ENCODE data around the gene VPS36.

VPS36 gene

DNA sequence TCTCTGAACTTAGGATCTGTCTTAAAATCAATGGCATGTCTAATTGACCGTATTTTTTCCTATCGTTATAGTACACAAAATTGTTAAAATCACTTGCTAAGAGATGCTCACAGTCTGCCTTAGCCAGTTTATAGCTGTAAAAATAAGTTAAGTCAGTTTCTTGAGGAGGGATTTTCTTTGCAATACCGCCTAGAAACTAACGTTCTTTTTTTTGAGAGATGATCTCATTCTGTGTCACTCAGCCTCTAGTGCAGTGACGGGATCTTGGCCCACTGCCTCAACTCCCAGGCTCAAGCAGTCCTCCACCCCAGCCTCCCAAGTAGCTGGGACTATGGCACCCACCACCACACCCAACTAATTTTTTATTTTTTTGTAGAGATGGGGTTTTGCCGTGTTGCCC is 9.2 kb upstream of the VPS36 start:
- Histone ChIP-seq H3K79me2 (ENCODE audit: control insufficient read depth, insufficient read depth, low read length, unreplicated experiment) (peaks cover 80% of the 10 kb centered on the region), H3K27me3 (ENCODE audit: insufficient read depth, low read length) (no peaks in the 10 kb centered on the region), H2AFZ (ENCODE audit: low read length, unreplicated experiment) (no peak overlapping the region), H3K4me3 (ENCODE audit: low read depth, low read length) (peak overlapping the region; percentile 22; the same call in 1 of the 2 replicates), H3K27ac (ENCODE audit: low read depth, low read length) (peak overlapping the region; percentile 52; the same call in 1 of the 2 replicates), H3K4me1 (ENCODE audit: control insufficient read depth, insufficient read depth, low read length, unreplicated experiment) (peaks cover 38% of the 10 kb centered on the region), H3K36me3 (ENCODE audit: insufficient read depth, low read length) (peaks cover 26% of the 10 kb centered on the region)

DNA sequence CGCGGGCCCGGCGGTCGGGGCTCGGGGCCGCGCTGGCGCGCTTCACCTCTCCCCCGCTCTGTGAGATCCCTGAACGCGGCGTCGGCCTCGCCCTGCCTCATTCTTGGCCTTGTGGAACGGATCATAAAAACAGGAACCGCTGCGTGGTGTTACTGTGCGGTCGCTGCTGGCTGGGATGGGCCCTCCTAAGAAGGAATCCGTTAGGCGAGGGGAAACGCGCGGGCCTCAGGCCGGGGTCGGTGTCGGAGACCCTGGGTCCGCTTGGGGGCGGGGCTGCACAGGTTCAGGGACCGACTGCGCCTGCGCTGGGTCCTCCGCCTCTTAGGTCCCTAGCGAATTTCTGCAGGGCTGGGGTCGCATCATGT is 5.2 kb upstream of the VPS36 start:
- Histone ChIP-seq H3K79me2 (ENCODE audit: control insufficient read depth, insufficient read depth, low read length, unreplicated experiment) (peaks cover 47% of the 10 kb centered on the region), H3K4me1 (ENCODE audit: control insufficient read depth, insufficient read depth, low read length, unreplicated experiment) (peaks cover 36% of the 10 kb centered on the region)

DNA sequence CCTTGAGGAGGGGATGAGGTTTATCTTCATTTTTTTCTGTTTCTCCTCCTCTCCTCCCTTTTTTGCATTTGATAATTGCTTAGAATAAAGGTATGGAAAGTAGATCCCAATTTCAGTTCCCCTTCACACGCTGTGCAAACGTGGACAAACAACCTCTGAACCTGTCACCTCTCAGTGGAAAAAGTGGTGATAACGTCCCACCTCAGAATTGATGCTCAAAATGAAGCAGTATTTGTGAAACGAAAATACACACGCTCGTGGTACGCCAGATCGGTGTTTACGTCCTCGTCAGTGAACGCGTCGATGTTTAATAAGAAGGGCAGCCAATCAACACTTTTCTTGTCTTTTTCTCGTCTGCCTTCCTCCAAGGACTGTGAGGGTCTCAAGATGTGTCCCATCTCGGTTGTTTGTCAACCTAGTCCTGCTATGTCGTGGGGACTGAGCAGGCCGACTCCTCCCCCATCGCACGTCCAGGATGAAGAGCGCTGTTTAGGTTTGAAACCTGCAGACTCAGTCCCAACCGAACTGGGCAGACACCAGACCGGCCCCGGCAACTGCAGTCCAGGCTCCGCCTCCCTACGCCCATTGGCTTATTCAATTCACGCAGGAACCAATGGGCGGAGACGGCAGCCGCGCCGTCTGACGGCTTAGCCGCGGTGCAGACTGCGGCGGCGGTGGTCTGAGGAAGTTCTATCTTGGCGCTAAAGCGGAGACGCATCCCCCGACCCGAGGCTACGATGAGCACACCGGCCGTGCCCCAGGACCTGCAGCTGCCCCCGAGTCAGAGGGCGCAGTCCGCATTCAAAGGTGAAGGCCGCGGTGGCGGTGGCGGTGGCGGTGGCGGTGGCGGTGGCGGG is 4.6 kb upstream of the VPS36 start, which contains the start of gene CKAP2:
Gene CKAP2 (plus strand): TSS at position 659 of the 857 bp plus-strand sequence. CDS start 79 bp downstream, at position 738.
- H2AFZ ChIP-seq (ENCODE audit: low read length, unreplicated experiment), result peak within 1 kb of the TSS; percentile 95
- H3K4me1 ChIP-seq (ENCODE audit: control insufficient read depth, insufficient read depth, low read length, unreplicated experiment), result peaks cover 35% of the 10 kb centered on the region
- H3K36me3 ChIP-seq (ENCODE audit: insufficient read depth, low read length), result peaks cover 2% of the 10 kb centered on the region; the same call in 1 of the 2 replicates
- H3K4me3 ChIP-seq (ENCODE audit: low read depth, low read length), result peak within 1 kb of the TSS; percentile 89
- no peaks in the 10 kb centered on the region for H3K27me3 ChIP-seq (ENCODE audit: insufficient read depth, low read length)
- peaks cover 41% of the 10 kb centered on the region for H3K79me2 ChIP-seq (ENCODE audit: control insufficient read depth, insufficient read depth, low read length, unreplicated experiment)
- H3K27ac ChIP-seq (ENCODE audit: low read depth, low read length), result peak within 1 kb of the TSS; percentile 56

More for the DNA sequence above, 5.2 kb upstream of the VPS36 start:
- Histone ChIP-seq H3K4me3 (ENCODE audit: low read depth, low read length) (peak overlapping the region; percentile 89), H3K27ac (ENCODE audit: low read depth, low read length) (peak overlapping the region; percentile 56), H3K27me3 (ENCODE audit: insufficient read depth, low read length) (no peaks in the 10 kb centered on the region), H3K36me3 (ENCODE audit: insufficient read depth, low read length) (peaks cover 3% of the 10 kb centered on the region; the same call in 1 of the 2 replicates), H2AFZ (ENCODE audit: low read length, unreplicated experiment) (peak overlapping the region; percentile 68)

DNA sequence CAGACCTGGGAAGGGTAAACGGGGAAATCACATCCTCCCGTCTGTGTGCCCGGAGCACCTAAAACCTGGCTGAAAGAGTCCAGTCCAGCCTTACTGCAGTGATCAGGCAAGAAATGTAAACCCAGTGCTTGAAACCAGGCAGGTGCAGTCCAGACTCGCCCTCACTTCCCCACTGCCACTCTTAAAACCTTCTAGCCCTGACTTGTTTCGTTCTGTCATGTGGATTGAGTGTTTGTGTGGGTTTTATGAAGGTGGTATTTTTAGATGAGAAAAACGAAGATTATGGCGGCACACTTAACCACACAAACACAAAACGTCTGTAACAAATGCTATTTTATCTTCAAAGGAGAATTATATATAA is 4.0 kb upstream of the VPS36 start:
- Histone ChIP-seq H3K4me1 (ENCODE audit: control insufficient read depth, insufficient read depth, low read length, unreplicated experiment) (peaks cover 30% of the 10 kb centered on the region), H3K36me3 (ENCODE audit: insufficient read depth, low read length) (no peaks in the 10 kb centered on the region; the same call in 1 of the 2 replicates), H3K79me2 (ENCODE audit: control insufficient read depth, insufficient read depth, low read length, unreplicated experiment) (peaks cover 41% of the 10 kb centered on the region), H3K27ac (ENCODE audit: low read depth, low read length) (no peak overlapping the region), H3K4me3 (ENCODE audit: low read depth, low read length) (peak overlapping the region; percentile 89), H3K27me3 (ENCODE audit: insufficient read depth, low read length) (no peaks in the 10 kb centered on the region), H2AFZ (ENCODE audit: low read length, unreplicated experiment) (peak overlapping the region; percentile 95)

DNA sequence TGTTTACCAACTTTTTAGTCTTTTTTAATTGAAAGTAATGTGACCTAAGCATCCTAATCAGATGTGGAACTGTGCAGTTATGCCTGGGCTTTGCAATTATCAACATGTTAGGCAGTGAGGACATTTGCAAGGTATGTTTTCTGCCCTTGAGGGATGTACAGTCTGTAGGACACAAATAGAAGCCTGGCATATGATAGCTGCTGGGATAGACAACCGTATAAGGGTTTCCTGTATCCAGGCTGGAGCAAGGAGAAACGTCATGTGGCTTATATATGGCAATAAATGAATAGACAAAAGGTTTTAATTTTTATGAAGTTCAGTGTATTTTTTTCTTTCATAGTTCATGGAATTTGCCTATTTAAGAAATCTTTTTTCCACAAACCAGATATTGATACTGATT is 2.0 kb upstream of the VPS36 start:
- H2AFZ ChIP-seq (ENCODE audit: low read length, unreplicated experiment), result no peak overlapping the region
- H3K27me3 ChIP-seq (ENCODE audit: insufficient read depth, low read length), result no peaks in the 10 kb centered on the region
- peaks cover 35% of the 10 kb centered on the region for H3K4me1 ChIP-seq (ENCODE audit: control insufficient read depth, insufficient read depth, low read length, unreplicated experiment)
- H3K79me2 ChIP-seq (ENCODE audit: control insufficient read depth, insufficient read depth, low read length, unreplicated experiment), result peaks cover 47% of the 10 kb centered on the region
- no peak overlapping the region for H3K4me3 ChIP-seq (ENCODE audit: low read depth, low read length)
- no peaks in the 10 kb centered on the region; the same call in 1 of the 2 replicates for H3K36me3 ChIP-seq (ENCODE audit: insufficient read depth, low read length)
- H3K27ac ChIP-seq (ENCODE audit: low read depth, low read length), result no peak overlapping the region

DNA sequence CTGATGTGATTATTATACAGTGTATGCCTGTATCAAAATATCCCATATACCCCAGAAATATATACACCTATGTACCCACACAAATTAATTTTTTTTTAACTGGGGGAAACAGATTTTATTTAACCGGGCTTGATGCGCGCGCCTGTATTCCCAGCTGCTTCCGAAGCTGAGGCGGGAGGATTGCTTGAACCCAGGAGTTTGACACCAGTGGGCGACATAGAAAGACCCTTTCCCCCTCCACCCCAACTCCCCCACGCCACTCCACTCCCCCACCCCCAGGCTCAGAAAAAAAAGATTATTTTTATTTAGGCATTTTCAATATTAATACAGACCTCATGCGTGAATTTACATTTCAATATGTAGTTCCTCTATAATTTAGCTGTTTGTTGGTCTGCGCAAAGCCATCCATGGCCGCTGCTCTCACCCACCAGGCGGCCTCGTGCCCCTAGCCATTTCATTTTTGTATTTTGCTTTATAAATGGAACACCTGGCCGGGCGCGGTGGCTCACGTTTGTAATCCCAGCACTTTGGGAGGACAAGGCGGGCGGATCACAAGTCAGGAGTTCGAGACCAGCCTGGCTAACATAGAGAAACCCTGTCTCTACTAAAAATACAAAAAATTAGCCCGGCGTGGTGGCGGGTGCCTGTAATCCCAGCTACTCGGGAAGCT is 836 bp upstream of the VPS36 start:
- H3K27ac ChIP-seq (ENCODE audit: low read depth, low read length), result no peak overlapping the region
- H3K4me1 ChIP-seq (ENCODE audit: control insufficient read depth, insufficient read depth, low read length, unreplicated experiment), result peaks cover 26% of the 10 kb centered on the region
- peak overlapping the region; percentile 43 for H3K4me3 ChIP-seq (ENCODE audit: low read depth, low read length)
- no peaks in the 10 kb centered on the region for H3K27me3 ChIP-seq (ENCODE audit: insufficient read depth, low read length)
- peaks cover 2% of the 10 kb centered on the region; the same call in 1 of the 2 replicates for H3K36me3 ChIP-seq (ENCODE audit: insufficient read depth, low read length)
- H2AFZ ChIP-seq (ENCODE audit: low read length, unreplicated experiment), result no peak overlapping the region
- peaks cover 41% of the 10 kb centered on the region for H3K79me2 ChIP-seq (ENCODE audit: control insufficient read depth, insufficient read depth, low read length, unreplicated experiment)

DNA sequence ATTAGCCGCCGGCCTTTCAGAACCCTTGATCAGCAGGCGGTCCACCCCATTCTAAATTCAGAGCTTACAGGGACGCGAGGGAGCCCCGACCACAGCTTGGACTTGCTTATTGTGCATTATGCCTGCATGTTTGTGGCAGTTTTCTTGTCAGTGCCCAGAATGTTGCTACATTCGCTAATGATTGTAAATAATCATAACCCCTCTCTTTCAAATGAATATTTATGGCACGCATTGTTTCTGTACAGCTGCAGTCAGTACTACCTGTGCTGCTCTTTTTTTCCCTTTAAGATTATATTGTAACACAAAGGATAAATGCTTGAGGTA is 321 bp upstream of the VPS36 start:
- no peaks in the 10 kb centered on the region for H3K27me3 ChIP-seq (ENCODE audit: insufficient read depth, low read length)
- H3K27ac ChIP-seq (ENCODE audit: low read depth, low read length), result no peak overlapping the region
- peak overlapping the region; percentile 43 for H3K4me3 ChIP-seq (ENCODE audit: low read depth, low read length)
- H3K79me2 ChIP-seq (ENCODE audit: control insufficient read depth, insufficient read depth, low read length, unreplicated experiment), result peaks cover 39% of the 10 kb centered on the region
- H3K4me1 ChIP-seq (ENCODE audit: control insufficient read depth, insufficient read depth, low read length, unreplicated experiment), result peaks cover 26% of the 10 kb centered on the region
- peaks cover 2% of the 10 kb centered on the region; the same call in 1 of the 2 replicates for H3K36me3 ChIP-seq (ENCODE audit: insufficient read depth, low read length)
- peak overlapping the region; percentile 41 for H2AFZ ChIP-seq (ENCODE audit: low read length, unreplicated experiment)

DNA sequence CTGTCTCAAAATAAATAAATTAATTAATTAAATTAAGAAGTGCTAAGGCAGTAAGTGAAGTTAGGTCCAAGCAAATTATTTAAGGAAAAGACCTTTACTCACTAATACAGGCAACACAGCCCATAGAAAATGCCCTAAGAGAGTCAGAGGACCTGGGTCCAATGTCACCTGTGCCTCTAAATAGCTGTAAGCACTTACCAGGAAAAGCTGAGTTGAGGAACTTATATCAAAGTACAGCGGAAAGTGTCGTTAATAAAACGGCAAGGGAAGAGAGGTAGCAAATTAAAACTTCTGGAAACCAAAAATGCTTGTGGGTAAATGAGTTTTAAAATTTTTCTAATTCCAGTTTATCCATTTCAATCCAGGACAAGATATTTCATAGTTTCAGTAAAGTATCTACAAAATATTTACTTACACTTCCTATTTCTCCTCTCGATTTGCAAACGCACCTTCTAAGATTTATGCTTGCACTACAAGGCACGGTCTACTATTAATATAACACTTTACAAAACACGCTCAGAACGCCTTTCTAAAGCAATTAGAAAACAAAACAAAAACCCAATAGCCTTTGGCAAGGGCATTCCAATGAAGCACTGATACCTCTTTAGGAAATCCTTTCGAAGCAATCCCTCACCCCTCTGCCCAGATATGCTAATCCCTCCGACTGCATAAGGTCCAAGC is 963 bp downstream of the VPS36 start:
- H2AFZ ChIP-seq (ENCODE audit: low read length, unreplicated experiment), result peak overlapping the region; percentile 97
- H3K79me2 ChIP-seq (ENCODE audit: control insufficient read depth, insufficient read depth, low read length, unreplicated experiment), result peaks cover 40% of the 10 kb centered on the region
- peaks cover 2% of the 10 kb centered on the region; the same call in 1 of the 2 replicates for H3K36me3 ChIP-seq (ENCODE audit: insufficient read depth, low read length)
- peak overlapping the region; percentile 89 for H3K4me3 ChIP-seq (ENCODE audit: low read depth, low read length)
- peaks cover 26% of the 10 kb centered on the region for H3K4me1 ChIP-seq (ENCODE audit: control insufficient read depth, insufficient read depth, low read length, unreplicated experiment)
- peak overlapping the region; percentile 84 for H3K27ac ChIP-seq (ENCODE audit: low read depth, low read length)
- no peaks in the 10 kb centered on the region for H3K27me3 ChIP-seq (ENCODE audit: insufficient read depth, low read length)

DNA sequence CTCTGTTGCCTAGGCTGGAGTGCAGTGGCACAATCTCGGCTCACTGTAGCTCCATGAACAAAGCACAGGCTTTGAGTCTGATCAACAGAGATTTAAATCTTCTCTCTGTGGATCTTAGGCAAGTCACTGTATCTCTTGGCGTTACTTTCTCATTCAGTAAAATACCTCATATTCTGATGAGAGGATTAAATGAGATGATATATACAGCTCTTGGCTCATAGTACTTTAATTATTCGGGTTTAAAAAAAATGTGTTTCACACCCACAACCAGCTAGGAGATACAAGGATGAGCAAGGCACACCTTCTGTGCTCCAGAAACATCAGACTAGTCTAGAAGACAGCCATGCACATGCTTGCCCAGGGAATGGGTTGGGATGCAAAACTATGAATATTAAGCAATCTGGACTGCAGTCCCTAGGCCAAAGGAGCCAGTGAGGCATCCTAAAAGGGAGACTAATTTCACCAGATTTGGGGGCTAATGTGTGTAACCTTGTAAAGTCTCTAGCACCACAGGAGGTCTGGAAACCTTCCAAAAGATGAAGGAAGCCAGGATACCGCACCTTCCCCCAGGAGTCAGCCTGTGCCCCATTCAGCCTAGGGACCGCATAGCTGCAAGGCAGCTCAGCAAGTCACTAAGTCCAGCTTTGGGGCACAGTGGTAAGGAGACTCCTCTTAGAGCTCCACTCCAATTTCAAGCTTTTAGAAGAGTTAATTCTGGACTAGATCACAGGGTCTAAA is 2.5 kb downstream of the VPS36 start:
- Histone ChIP-seq H3K27ac (ENCODE audit: low read depth, low read length) (no peak overlapping the region), H2AFZ (ENCODE audit: low read length, unreplicated experiment) (no peak overlapping the region), H3K4me1 (ENCODE audit: control insufficient read depth, insufficient read depth, low read length, unreplicated experiment) (peaks cover 18% of the 10 kb centered on the region), H3K36me3 (ENCODE audit: insufficient read depth, low read length) (peaks cover 5% of the 10 kb centered on the region), H3K27me3 (ENCODE audit: insufficient read depth, low read length) (no peaks in the 10 kb centered on the region), H3K4me3 (ENCODE audit: low read depth, low read length) (peak overlapping the region; percentile 89), H3K79me2 (ENCODE audit: control insufficient read depth, insufficient read depth, low read length, unreplicated experiment) (peaks cover 42% of the 10 kb centered on the region)

DNA sequence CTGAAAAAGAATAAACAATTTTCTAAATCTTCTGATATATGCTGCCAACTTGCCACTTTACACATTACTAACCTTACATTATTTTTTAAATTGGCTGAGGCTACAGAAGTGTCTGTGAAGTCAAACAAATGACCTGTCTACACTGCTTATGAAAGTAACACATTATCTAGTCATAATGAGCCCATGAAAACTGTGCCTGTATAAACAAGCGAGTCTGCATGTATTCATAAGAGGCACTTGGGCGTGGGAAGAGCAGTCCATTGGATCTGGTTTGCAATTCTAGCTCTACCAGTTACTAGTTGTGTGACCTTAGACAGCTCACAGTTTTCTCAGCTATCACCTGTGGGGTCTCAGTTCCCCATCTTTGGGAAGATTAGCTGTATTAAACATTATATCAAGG is 3.1 kb downstream of the VPS36 start:
- H3K79me2 ChIP-seq (ENCODE audit: control insufficient read depth, insufficient read depth, low read length, unreplicated experiment), result peaks cover 47% of the 10 kb centered on the region

More for the DNA sequence above, 3.1 kb downstream of the VPS36 start:
- Histone ChIP-seq H3K27ac (ENCODE audit: low read depth, low read length) (no peak overlapping the region), H3K4me3 (ENCODE audit: low read depth, low read length) (no peak overlapping the region), H3K27me3 (ENCODE audit: insufficient read depth, low read length) (no peaks in the 10 kb centered on the region), H3K4me1 (ENCODE audit: control insufficient read depth, insufficient read depth, low read length, unreplicated experiment) (peaks cover 18% of the 10 kb centered on the region), H3K36me3 (ENCODE audit: insufficient read depth, low read length) (peaks cover 5% of the 10 kb centered on the region), H2AFZ (ENCODE audit: low read length, unreplicated experiment) (no peak overlapping the region)

All from ACC112 (cell line).